ENCODE measurements around the gene CCDC6. TPM values are rescaled to one million over a fixed set of nuclear protein-coding genes. Genes with fewer than 3 reads are reported as not detected.
"Not testable (repeated sequence)": the region's sequence is repeated elsewhere in the genome, so short reads cannot be mapped to it uniquely, and the experiment has no call there.

The CCDC6 gene
- total RNA-seq, 1 experiment from 2014 or later = 58.4 TPM

DNA sequence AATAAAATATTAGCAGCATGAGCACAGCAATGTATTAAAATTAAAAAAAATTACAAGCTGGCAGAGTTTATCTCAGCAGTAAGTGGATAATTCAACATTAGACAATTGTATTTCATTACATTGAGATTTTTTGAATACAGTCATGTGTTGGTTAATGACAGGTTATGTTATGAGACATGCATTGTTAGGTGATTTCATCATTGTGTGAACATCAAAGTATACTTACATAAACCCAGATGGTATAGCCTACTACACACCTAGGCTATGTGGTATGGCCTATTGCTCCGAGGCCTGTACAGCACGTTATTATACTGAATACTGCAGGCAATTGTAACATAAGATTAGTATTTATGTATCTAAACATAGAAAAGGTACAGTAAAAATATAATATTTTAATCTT is 29.7 kb downstream of the CCDC6 start:
- Histone ChIP-seq H2AK5ac (ENCODE audit: insufficient read length, low read length) (no peak overlapping the region), H3K18ac (ENCODE audit: insufficient read length, low read depth, low read length) (no peak overlapping the region), H2BK5ac (ENCODE audit: insufficient read length, low read length) (no peak overlapping the region), H3K4ac (ENCODE audit: low read depth, low read length) (no peak overlapping the region), H3K14ac (ENCODE audit: insufficient read depth, low read length) (no peak overlapping the region), H3K79me2 (ENCODE audit: insufficient read depth, low read length) (peaks cover 61% of the 10 kb centered on the region), H2BK20ac (ENCODE audit: low read depth, low read length, poor library complexity, severe bottlenecking) (no peak overlapping the region), H3T11ph (ENCODE audit: low read length) (no peak overlapping the region), H3K9ac (ENCODE audit: extremely low read depth, insufficient read length, low read length) (no peak overlapping the region), H2BK12ac (ENCODE audit: insufficient read length, low read depth, low read length) (no peak overlapping the region), H3K4me2 (ENCODE audit: insufficient read depth, insufficient read length, low read length) (no peak overlapping the region), H2BK120ac (ENCODE audit: low read depth, low read length, poor library complexity, severe bottlenecking) (no peak overlapping the region), H3K4me1 (ENCODE audit: insufficient read depth, low read length) (peaks cover 11% of the 10 kb centered on the region; the same call in 1 of the 2 replicates), H3K23me2 (ENCODE audit: insufficient read length, low read depth, low read length, poor library complexity, severe bottlenecking) (no peaks in the 10 kb centered on the region), H3K9me3 (ENCODE audit: control insufficient read depth, low read depth, low read length) (no peaks in the 10 kb centered on the region), H4K5ac (ENCODE audit: insufficient read length, low read depth, low read length) (no peak overlapping the region), H3K27me3 (ENCODE audit: insufficient read depth, low read length) (no peaks in the 10 kb centered on the region), H3K27ac (ENCODE audit: insufficient read length, low read depth, low read length) (no peak overlapping the region), H3K23ac (ENCODE audit: insufficient read length, low read depth, low read length) (no peak overlapping the region), H2AFZ (ENCODE audit: low read length) (no peak overlapping the region), H4K20me1 (ENCODE audit: control insufficient read depth, insufficient read depth, insufficient read length) (no peaks in the 10 kb centered on the region), H3K79me1 (ENCODE audit: insufficient read depth, low read depth, low read length, poor library complexity, severe bottlenecking) (peaks cover 11% of the 10 kb centered on the region), H2BK15ac (ENCODE audit: low read depth, low read length) (no peak overlapping the region), H4K91ac (ENCODE audit: insufficient read length, low read depth, low read length) (no peak overlapping the region), H4K8ac (replicated peaks; ENCODE audit: insufficient read length, low read depth, low read length) (no peak overlapping the region), H3K56ac (ENCODE audit: insufficient read length, low read depth, low read length) (no peak overlapping the region)
- no peaks in the 10 kb centered on the region for H3K9me3 Mint-ChIP-seq
- TF ChIP-seq, protein P1, sequence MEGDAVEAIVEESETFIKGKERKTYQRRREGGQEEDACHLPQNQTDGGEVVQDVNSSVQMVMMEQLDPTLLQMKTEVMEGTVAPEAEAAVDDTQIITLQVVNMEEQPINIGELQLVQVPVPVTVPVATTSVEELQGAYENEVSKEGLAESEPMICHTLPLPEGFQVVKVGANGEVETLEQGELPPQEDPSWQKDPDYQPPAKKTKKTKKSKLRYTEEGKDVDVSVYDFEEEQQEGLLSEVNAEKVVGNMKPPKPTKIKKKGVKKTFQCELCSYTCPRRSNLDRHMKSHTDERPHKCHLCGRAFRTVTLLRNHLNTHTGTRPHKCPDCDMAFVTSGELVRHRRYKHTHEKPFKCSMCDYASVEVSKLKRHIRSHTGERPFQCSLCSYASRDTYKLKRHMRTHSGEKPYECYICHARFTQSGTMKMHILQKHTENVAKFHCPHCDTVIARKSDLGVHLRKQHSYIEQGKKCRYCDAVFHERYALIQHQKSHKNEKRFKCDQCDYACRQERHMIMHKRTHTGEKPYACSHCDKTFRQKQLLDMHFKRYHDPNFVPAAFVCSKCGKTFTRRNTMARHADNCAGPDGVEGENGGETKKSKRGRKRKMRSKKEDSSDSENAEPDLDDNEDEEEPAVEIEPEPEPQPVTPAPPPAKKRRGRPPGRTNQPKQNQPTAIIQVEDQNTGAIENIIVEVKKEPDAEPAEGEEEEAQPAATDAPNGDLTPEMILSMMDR (conservative IDR thresholded peaks at IDR 0.05) = no peak
- no peak overlapping the region for H3K4me3 Mint-ChIP-seq
- no peaks in the 10 kb centered on the region for H3K27me3 Mint-ChIP-seq (ENCODE audit: low read depth)
- H3K36me3 Mint-ChIP-seq (ENCODE audit: insufficient read depth in 1 of 3, low read depth in 3 of 3) = no peaks in the 10 kb centered on the region
- H3K4me1 Mint-ChIP-seq = peaks cover 73 to 82% of the 10 kb centered on the region in 2 experiments
- DNase-seq = no peak
- WGBS (ENCODE audit: extremely low coverage, insufficient read length, low lambda C conversion rate) = no CpG with 5 or more reads among the region's 2 CpGs
- H3K27ac Mint-ChIP-seq = no peak overlapping the region

DNA sequence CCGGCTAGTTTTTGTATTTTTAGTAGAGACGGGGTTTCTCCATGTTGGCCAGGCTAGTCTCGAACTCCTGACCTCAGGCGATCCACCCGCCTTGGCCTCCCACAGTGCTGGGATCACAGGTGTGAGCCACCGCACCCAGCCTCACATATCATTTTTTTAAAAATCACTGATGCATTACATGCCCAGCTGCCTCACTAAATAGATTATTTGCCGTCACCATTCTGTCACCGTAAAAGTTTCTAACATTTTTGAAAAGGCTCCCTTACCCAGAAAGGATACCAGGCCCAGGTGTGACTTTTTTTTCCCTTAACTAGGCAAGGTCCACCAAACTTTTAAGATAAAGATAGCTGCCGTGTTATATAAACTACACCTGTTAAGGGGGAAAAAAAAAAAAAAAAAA is 30.1 kb downstream of the CCDC6 start:
- not testable (repeated sequence) for H3K9ac ChIP-seq (ENCODE audit: extremely low read depth, insufficient read length, low read length)

More for the DNA sequence above, 30.1 kb downstream of the CCDC6 start:
- Histone ChIP-seq H3K79me1 (ENCODE audit: insufficient read depth, low read depth, low read length, poor library complexity, severe bottlenecking) (peaks cover 11% of the 10 kb centered on the region), H3K79me2 (ENCODE audit: insufficient read depth, low read length) (peaks cover 59% of the 10 kb centered on the region), H3K4me1 (ENCODE audit: insufficient read depth, low read length) (peaks cover 11% of the 10 kb centered on the region; the same call in 1 of the 2 replicates)
- not testable (repeated sequence) for H3K23ac ChIP-seq (ENCODE audit: insufficient read length, low read depth, low read length); H3K27ac ChIP-seq (ENCODE audit: insufficient read length, low read depth, low read length); H3K4me3 Mint-ChIP-seq; H3K27ac Mint-ChIP-seq; H3K56ac ChIP-seq (ENCODE audit: insufficient read length, low read depth, low read length); H2BK20ac ChIP-seq (ENCODE audit: low read depth, low read length, poor library complexity, severe bottlenecking); H2BK5ac ChIP-seq (ENCODE audit: insufficient read length, low read length); H3K4me2 ChIP-seq (ENCODE audit: insufficient read depth, insufficient read length, low read length); H3K9me3 Mint-ChIP-seq; H2AK5ac ChIP-seq (ENCODE audit: insufficient read length, low read length); H4K91ac ChIP-seq (ENCODE audit: insufficient read length, low read depth, low read length); H3K9me3 ChIP-seq (ENCODE audit: control insufficient read depth, low read depth, low read length); H3K27me3 Mint-ChIP-seq (ENCODE audit: low read depth); H2AFZ ChIP-seq (ENCODE audit: low read length); H4K5ac ChIP-seq (ENCODE audit: insufficient read length, low read depth, low read length); H2BK12ac ChIP-seq (ENCODE audit: insufficient read length, low read depth, low read length); H3K23me2 ChIP-seq (ENCODE audit: insufficient read length, low read depth, low read length, poor library complexity, severe bottlenecking); H3K36me3 Mint-ChIP-seq (ENCODE audit: insufficient read depth in 1 of 3, low read depth in 3 of 3); H4K20me1 ChIP-seq (ENCODE audit: control insufficient read depth, insufficient read depth, insufficient read length); H4K8ac ChIP-seq (replicated peaks; ENCODE audit: insufficient read length, low read depth, low read length); H2BK120ac ChIP-seq (ENCODE audit: low read depth, low read length, poor library complexity, severe bottlenecking); DNase-seq; H3K14ac ChIP-seq (ENCODE audit: insufficient read depth, low read length); H3K4ac ChIP-seq (ENCODE audit: low read depth, low read length); H3K27me3 ChIP-seq (ENCODE audit: insufficient read depth, low read length); H3T11ph ChIP-seq (ENCODE audit: low read length); H2BK15ac ChIP-seq (ENCODE audit: low read depth, low read length); H3K18ac ChIP-seq (ENCODE audit: insufficient read length, low read depth, low read length)
- WGBS (ENCODE audit: extremely low coverage, insufficient read length, low lambda C conversion rate) = no CpG with 5 or more reads among the region's 9 CpGs
- H3K4me1 Mint-ChIP-seq = peaks cover 69 to 78% of the 10 kb centered on the region in 2 experiments
